Fibroblast of the aortic adventitia (primary cell): Measurements from ENCODE around the gene FGF6. TPM values are rescaled to one million over a fixed set of nuclear protein-coding genes. Genes with fewer than 3 reads are reported as not detected.

ENCODE experiments used
- DNase-seq: peaks from one replicate; pipeline ENCODE4 v3.0.0-alpha.2; 2010; ENCODE audit warnings: low read depth
- H3K4me3 ChIP-seq: 2 replicates; pipeline ENCODE4 v1.5.1; 2011; ENCODE audit warnings: low read depth, mild to moderate bottlenecking, control low read depth, low read length, moderate library complexity
- total RNA-seq: library from RNA; depleted of rRNA; stranded (reverse); fragments of >200 nt; gene quantifications from 2 replicates; pipeline ENCODE4 v1.2.3, GENCODE V29; 2012; ENCODE audit warnings: low replicate concordance
- TF ChIP-seq, protein P1 (sequence below): IDR thresholded peaks from 2 replicates; pipeline ENCODE4 v1.5.1; 2011; ENCODE audit warnings: mild to moderate bottlenecking, low read length, control low read depth, inconsistent platforms; ENCODE audit not compliant: insufficient read depth

Gene FGF6
- total RNA-seq, 1 donor = not detected

DNA sequence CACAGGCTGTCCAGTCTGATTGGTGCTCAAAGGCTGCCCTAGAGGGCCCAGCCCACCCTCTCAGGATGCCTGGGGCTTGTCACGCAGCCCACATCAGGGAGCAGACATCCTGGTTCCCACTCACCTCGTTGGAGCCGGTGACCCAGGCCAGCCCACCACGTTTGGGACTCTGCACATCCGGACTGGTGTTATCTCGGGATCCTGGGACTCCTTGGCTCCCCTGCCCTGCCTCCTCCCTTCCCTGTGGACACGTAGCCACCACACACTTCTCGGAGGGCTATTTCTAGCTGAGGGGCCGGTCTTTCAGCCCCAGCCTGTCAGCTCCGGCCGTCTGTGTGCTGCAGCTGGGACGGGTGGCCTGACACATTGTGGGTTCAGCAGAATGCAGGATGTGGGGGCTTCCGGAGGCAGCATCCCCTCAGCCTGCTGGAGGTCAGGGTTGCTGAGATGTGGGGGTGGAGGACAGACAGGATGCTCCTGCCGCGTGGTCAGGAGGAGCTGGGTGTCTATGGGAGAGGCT lies 53.3 kb downstream of the FGF6 start:
- DNase-seq = no peak
- no peak overlapping the region for H3K4me3 ChIP-seq
- TF ChIP-seq, protein P1, sequence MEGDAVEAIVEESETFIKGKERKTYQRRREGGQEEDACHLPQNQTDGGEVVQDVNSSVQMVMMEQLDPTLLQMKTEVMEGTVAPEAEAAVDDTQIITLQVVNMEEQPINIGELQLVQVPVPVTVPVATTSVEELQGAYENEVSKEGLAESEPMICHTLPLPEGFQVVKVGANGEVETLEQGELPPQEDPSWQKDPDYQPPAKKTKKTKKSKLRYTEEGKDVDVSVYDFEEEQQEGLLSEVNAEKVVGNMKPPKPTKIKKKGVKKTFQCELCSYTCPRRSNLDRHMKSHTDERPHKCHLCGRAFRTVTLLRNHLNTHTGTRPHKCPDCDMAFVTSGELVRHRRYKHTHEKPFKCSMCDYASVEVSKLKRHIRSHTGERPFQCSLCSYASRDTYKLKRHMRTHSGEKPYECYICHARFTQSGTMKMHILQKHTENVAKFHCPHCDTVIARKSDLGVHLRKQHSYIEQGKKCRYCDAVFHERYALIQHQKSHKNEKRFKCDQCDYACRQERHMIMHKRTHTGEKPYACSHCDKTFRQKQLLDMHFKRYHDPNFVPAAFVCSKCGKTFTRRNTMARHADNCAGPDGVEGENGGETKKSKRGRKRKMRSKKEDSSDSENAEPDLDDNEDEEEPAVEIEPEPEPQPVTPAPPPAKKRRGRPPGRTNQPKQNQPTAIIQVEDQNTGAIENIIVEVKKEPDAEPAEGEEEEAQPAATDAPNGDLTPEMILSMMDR = no peak

DNA sequence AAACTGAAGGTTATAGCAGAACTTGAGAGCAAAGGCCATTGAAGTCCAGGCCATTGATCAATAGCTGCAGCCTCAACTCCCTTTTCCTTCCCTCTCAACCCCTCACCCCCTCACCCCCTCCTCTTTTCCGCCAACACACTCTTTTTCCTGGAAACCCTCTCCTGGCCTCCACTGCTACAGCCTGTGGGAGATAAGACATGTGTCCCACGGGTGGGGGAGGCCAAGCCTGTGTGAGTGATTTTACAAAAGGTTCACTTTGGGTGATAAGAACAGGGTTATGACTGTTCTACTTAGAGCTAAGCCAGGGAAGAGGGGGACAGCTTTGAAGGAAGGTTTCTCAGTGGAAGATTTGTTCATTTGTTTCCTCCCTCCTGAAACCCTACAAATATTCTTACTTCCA lies 57.0 kb downstream of the FGF6 start:
- H3K4me3 ChIP-seq = no peak overlapping the region
- no peak for DNase-seq
- TF ChIP-seq, protein P1 = no peak

DNA sequence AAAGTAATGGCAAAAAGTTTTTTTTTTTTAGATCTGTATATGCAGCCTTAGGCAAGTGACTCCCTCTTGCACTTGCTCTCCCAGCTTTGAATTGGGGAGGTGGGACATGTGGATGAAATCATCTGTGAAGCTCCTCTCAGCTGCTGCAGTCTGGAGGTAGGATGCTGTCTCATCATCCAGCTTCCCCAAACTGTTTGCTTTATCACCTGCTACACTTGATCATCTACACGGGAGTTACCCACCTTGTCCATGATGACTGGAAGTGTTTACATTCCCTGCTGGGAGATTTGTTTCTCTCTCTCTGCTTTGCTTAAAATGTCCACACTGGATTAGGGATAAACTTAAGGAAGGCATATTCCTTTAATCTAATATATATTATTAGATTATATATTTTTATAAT lies 57.6 kb downstream of the FGF6 start:
- no peak overlapping the region for H3K4me3 ChIP-seq
- TF ChIP-seq, protein P1 = no peak
- no peak for DNase-seq

DNA sequence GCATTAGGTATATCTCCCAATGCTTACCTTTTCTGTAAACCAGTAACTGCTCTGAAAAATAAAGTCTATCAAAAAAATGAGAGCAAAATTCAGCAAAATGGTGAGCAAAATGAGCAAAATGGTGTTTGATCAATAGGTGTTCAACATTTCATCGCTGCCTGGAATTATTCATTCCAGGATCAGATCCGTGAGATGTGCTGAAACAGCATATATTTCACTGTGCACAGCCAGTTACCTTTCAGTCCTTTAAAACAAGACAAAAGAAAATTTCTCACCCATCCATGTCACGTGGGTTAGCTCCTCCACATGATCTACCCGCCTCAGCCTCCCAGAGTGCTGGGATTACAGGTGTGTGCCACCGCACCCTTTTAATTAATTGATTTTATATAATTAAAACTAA lies 58.0 kb downstream of the FGF6 start:
- TF ChIP-seq, protein P1 = no peak
- no peak for DNase-seq
- no peak overlapping the region for H3K4me3 ChIP-seq

DNA sequence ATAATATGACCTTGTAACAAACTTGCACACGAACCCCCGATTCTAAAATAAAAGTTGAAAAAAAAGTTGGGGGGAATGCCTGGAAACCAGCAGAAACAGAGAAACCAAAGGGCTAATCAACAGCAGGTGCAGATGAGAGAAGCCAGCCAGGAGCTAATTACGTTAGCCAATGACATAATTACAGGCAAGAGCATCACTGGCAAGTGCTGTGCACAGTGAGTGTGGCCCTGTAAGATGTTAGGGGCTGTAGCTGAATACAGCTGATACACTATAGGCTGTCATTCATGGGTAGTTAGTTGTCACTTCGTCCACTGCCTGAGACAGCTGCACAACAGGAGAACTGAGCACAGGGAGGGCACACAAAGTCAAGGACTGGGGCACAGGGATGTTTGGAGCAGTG lies 58.8 kb downstream of the FGF6 start:
- no peak for DNase-seq
- TF ChIP-seq, protein P1 = no peak
- no peak overlapping the region for H3K4me3 ChIP-seq

Other genes starting within 250 kb of the FGF6 start
- 22.5 and 57.6 TPM in 2 replicates for gene CCND2, start 172.1 kb downstream of the FGF6 start, total RNA-seq
- gene TIGAR, start 124.6 kb downstream of the FGF6 start, total RNA-seq = 11.5 and 20.4 TPM in 2 replicates
- gene FGF23, start 66.1 kb downstream of the FGF6 start, total RNA-seq = not detected in 2 replicates
- gene RAD51AP1, start 93.1 kb upstream of the FGF6 start, total RNA-seq = 2.9 and 35.2 TPM in 2 replicates
- 12.8 and 34.2 TPM in 2 replicates for gene DYRK4, start 116.4 kb upstream of the FGF6 start, total RNA-seq
- 0.81 and 4.9 TPM in 2 replicates for gene AKAP3, start 203.2 kb upstream of the FGF6 start, total RNA-seq
- gene NDUFA9, start 203.3 kb upstream of the FGF6 start, total RNA-seq = 57.7 and 80.9 TPM in 2 replicates